WTC11 (cell line): ENCODE results near the gene MIA.

Source experiments
- ATF3 ChIP-seq: sonication (generic); formaldehyde crosslinking; conservative IDR thresholded peaks from 2 replicates; pipeline ENCODE4 v1.8.1; 2022; ENCODE audit warnings: mild to moderate bottlenecking, missing genetic modification reagents
- CTCF ChIP-seq: fragments of 200-600 bp; IDR thresholded peaks from 2 replicates; pipeline ENCODE4 v1.8.0; 2022; ENCODE audit warnings: antibody characterized with exemption
- ETV6 ChIP-seq: sonication (generic); formaldehyde crosslinking; IDR thresholded peaks from 2 replicates; pipeline ENCODE4 v1.8.1; 2022; ENCODE audit warnings: mild to moderate bottlenecking, missing genetic modification reagents
- IRF2 ChIP-seq: sonication (generic); formaldehyde crosslinking; IDR thresholded peaks from 2 replicates; pipeline ENCODE4 v1.8.0; 2022; ENCODE audit warnings: low read depth, missing genetic modification reagents, borderline replicate concordance
- MAX ChIP-seq: sonication (generic); formaldehyde crosslinking; IDR thresholded peaks from 2 replicates; pipeline ENCODE4 v1.8.0; 2022; ENCODE audit warnings: mild to moderate bottlenecking, missing genetic modification reagents
- USF1 ChIP-seq: sonication (generic); formaldehyde crosslinking; IDR thresholded peaks from 2 replicates; pipeline ENCODE4 v1.8.0; 2022; ENCODE audit warnings: mild to moderate bottlenecking, missing genetic modification reagents
- TF ChIP-seq, protein P1 (sequence below): sonication (generic); formaldehyde crosslinking; IDR thresholded peaks from 2 replicates; pipeline ENCODE4 v1.8.1; 2023; ENCODE audit warnings: mild to moderate bottlenecking, missing genetic modification reagents, moderate library complexity

GRCh38 chr19:40808021-40808325 is 32.7 kb downstream of the MIA start:
- TF ChIP-seq MAX (no peak), ETV6 (CRISPR knock-in tag) (no peak), IRF2 (CRISPR knock-in tag) (no peak), CTCF (no peak), ATF3 (CRISPR knock-in tag) (no peak), USF1 (CRISPR knock-in tag) (no peak)
- TF ChIP-seq, protein P1, sequence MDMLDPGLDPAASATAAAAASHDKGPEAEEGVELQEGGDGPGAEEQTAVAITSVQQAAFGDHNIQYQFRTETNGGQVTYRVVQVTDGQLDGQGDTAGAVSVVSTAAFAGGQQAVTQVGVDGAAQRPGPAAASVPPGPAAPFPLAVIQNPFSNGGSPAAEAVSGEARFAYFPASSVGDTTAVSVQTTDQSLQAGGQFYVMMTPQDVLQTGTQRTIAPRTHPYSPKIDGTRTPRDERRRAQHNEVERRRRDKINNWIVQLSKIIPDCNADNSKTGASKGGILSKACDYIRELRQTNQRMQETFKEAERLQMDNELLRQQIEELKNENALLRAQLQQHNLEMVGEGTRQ = no peak
